MCF 10A (cell line): Measurements from ENCODE around the gene ESRRG. TPM values are rescaled to one million over a fixed set of nuclear protein-coding genes. Genes with fewer than 3 reads are reported as not detected.
A peak's percentile ranks its signal among the peaks of the same experiment; 100 is the strongest.

ENCODE experiments used
- BruUV-seq: library from RNA; stranded (reverse); fragments of 400-500 nt; replicated peaks from 2 replicates; lab custom pipeline; 2021; lab: Mats Ljungman, UMichigan
- CTCF ChIA-PET: fragments of 300-600 bp; sonication (Branson Sonifier 250); formaldehyde crosslinking; extraction: SDS; loops from one replicate; lab custom pipeline; 2021; ENCODE audit warnings: antibody characterized with exemption, inconsistent platforms; lab: Yijun Ruan, JAX
- POLR2A ChIA-PET: fragments of 300-600, 350-650 bp; sonication (Branson Sonifier 250); formaldehyde crosslinking; extraction: SDS; loops from one replicate; lab custom pipeline; 2020; ENCODE audit warnings: antibody characterized with exemption, inconsistent platforms; lab: Yijun Ruan, JAX
- DNase-seq: peaks from one replicate; pipeline ENCODE4 v3.0.0-alpha.2; 2018; ENCODE audit not compliant: unreplicated experiment
- H3K27ac Mint-ChIP-seq: one replicate; pipeline ENCODE4 v1.8.0; 2022; ENCODE audit warnings: mild to moderate bottlenecking, low read depth, mixed read lengths; ENCODE audit not compliant: unreplicated experiment
- H3K27me3 Mint-ChIP-seq: one replicate; pipeline ENCODE4 v1.8.0; 2022; ENCODE audit warnings: mixed read lengths; ENCODE audit not compliant: insufficient read depth, unreplicated experiment
- H3K36me3 Mint-ChIP-seq: one replicate; pipeline ENCODE4 v1.8.0; 2022; ENCODE audit warnings: mild to moderate bottlenecking, moderate library complexity, mixed read lengths; ENCODE audit not compliant: insufficient read depth, unreplicated experiment
- H3K4me1 Mint-ChIP-seq: one replicate; pipeline ENCODE4 v1.8.0; 2022; ENCODE audit warnings: mixed read lengths; ENCODE audit not compliant: insufficient read depth, unreplicated experiment
- H3K4me3 Mint-ChIP-seq: one replicate; pipeline ENCODE4 v1.8.0; 2022; ENCODE audit warnings: mild to moderate bottlenecking, moderate library complexity, mixed read lengths; ENCODE audit not compliant: unreplicated experiment
- H3K9me3 Mint-ChIP-seq: one replicate; pipeline ENCODE4 v1.8.0; 2022; ENCODE audit warnings: mixed read lengths; ENCODE audit not compliant: unreplicated experiment
- CTCF ChIP-seq: fragments of 200-600 bp; IDR thresholded peaks from one replicate; pipeline ENCODE4 v1.8.0; 2022; ENCODE audit warnings: antibody characterized with exemption, mild to moderate bottlenecking; ENCODE audit not compliant: unreplicated experiment
- intact Hi-C: fragments of 100-400 bp; cut with micrococcal nuclease; formaldehyde crosslinking; loops from 2 replicates; pipeline ENCODE4 v1.14.1; 2022
- total RNA-seq: library from RNA; stranded (reverse); gene quantifications from 2 replicates; pipeline ENCODE4 v1.2.3, GENCODE V29; 2022

Gene ESRRG
- total RNA-seq, 1 experiment from 2014 or later = 0.44 TPM

- CTCF ChIA-PET = interaction anchor here (0.7 to 0.8 kb wide), 2 partner anchors 75 to 235 kb away, joined by 3 read pairs; no protein-coding TSS in a partner anchor
Measured at GRCh38 chr1:216456682-216457081, 266.5 kb downstream of the ESRRG start.

GRCh38 chr1:216453777-216454176, 269.5 kb downstream of the ESRRG start:
- Mint-ChIP-seq H3K27ac (no peak overlapping the region), H3K27me3 (peaks cover 16% of the 10 kb centered on the region), H3K4me3 (no peak overlapping the region), H3K36me3 (no peaks in the 10 kb centered on the region), H3K9me3 (no peaks in the 10 kb centered on the region), H3K4me1 (peaks cover 5% of the 10 kb centered on the region)
- no TSS peak for BruUV-seq
- intact Hi-C loops = no loop called here
- no peak for DNase-seq
- no peak for TF ChIP-seq CTCF
- ChIA-PET CTCF (no interaction called here), POLR2A (interaction anchor here (0.7 kb wide), 1 partner anchor 53 kb away, joined by 3 read pairs; no protein-coding TSS in a partner anchor)

More at GRCh38 chr1:216456682-216457081, 266.5 kb downstream of the ESRRG start:
- intact Hi-C loops = no loop called here
- Mint-ChIP-seq H3K4me1 (peaks cover 5% of the 10 kb centered on the region), H3K27me3 (no peaks in the 10 kb centered on the region), H3K4me3 (no peak overlapping the region), H3K27ac (peak overlapping the region; percentile 49), H3K36me3 (no peaks in the 10 kb centered on the region), H3K9me3 (no peaks in the 10 kb centered on the region)
- BruUV-seq = no TSS peak
- TF ChIP-seq CTCF = no peak
- POLR2A ChIA-PET = interaction anchor here (1.4 to 1.5 kb wide), 2 partner anchors 8 to 10 kb away, joined by 3 to 5 read pairs; no protein-coding TSS in a partner anchor
- DNase-seq = peak; percentile 81
